Urinary bladder (tissue), 4 donors: Measurements from ENCODE around the gene PRKD2. TPM values are rescaled to one million over a fixed set of nuclear protein-coding genes. Genes with fewer than 3 reads are reported as not detected.

ENCODE experiments used
- DNase-seq: peaks from one replicate; pipeline ENCODE4 v3.0.0-alpha.2; 2015; ENCODE audit errors: extremely low spot score
- H3K27ac ChIP-seq: one replicate; pipeline ENCODE4 v1.5.1; 2013; ENCODE audit warnings: low read depth, mild to moderate bottlenecking, moderate library complexity
- H3K36me3 ChIP-seq: one replicate; pipeline ENCODE4 v1.6.1; 2013; ENCODE audit warnings: mild to moderate bottlenecking, moderate library complexity; ENCODE audit not compliant: insufficient read depth
- H3K4me1 ChIP-seq: one replicate; pipeline ENCODE4 v1.6.1; 2013; ENCODE audit warnings: mild to moderate bottlenecking, moderate library complexity; ENCODE audit not compliant: insufficient read depth
- H3K4me3 ChIP-seq: one replicate; pipeline ENCODE4 v1.5.1; 2013; ENCODE audit warnings: low read depth, low read length
- WGBS: extraction: QIAGEN DNeasy Blood & Tissue Kit; methylation state at CpG from one replicate; pipeline ENCODE4 v1.1.7; 2013; 5-methylcytosine and 5-hydroxymethylcytosine counted together
- polyA plus RNA-seq: library from polyadenylated mRNA; stranded (reverse); fragments of 200-250 nt; gene quantifications from one replicate; pipeline ENCODE4 v1.2.3, GENCODE V29; 2013
- total RNA-seq: library from RNA; depleted of rRNA; stranded (reverse); fragments of >200 nt; gene quantifications from one replicate; pipeline ENCODE4 v1.2.3, GENCODE V29; 2014
- donor health status: healthy with polysubstance abuse.
- donor health status: healthy.

Gene PRKD2
- total and polyA plus RNA-seq, 2 donors, result 12.1 to 29.9 TPM

GRCh38 chr19:46748325-46749109, 31.6 kb upstream of the PRKD2 start:
- Histone ChIP-seq H3K4me1 (no peaks in the 10 kb centered on the region), H3K36me3 (no peaks in the 10 kb centered on the region), H3K27ac (no peak overlapping the region), H3K4me3 (no peak overlapping the region)
- WGBS, result 88% methylated on average over 21 of the region's 21 CpGs
- DNase-seq, result no peak

GRCh38 chr19:46746281-46747057, 29.6 kb upstream of the PRKD2 start, which contains the start of gene STRN4:
STRN4 (minus strand) TSS chr19:46746450; CDS start chr19:46746430, 20 bp downstream.
- H3K27ac ChIP-seq, result peak within 1 kb of the TSS; percentile 83
- no peaks in the 10 kb centered on the region for H3K36me3 ChIP-seq
- H3K4me1 ChIP-seq, result no peaks in the 10 kb centered on the region
- peak within 1 kb of the TSS; percentile 98 for H3K4me3 ChIP-seq
- WGBS, result under 1% methylated on average over 65 of the region's 74 CpGs
- DNase-seq, result no peak

GRCh38 chr19:46745521-46746280, 28.8 kb upstream of the PRKD2 start, which contains the start of gene FKRP:
FKRP (plus strand) TSS chr19:46746057; CDS start chr19:46755451, 9,394 bp downstream.
- no peaks in the 10 kb centered on the region for H3K4me1 ChIP-seq
- under 1% methylated on average over 66 of the region's 68 CpGs for WGBS

GRCh38 chr19:46745030-46745429, 28.1 kb upstream of the PRKD2 start:
- no peak for DNase-seq
- Histone ChIP-seq H3K27ac (no peak overlapping the region), H3K4me3 (peak overlapping the region; percentile 98), H3K36me3 (no peaks in the 10 kb centered on the region), H3K4me1 (no peaks in the 10 kb centered on the region)
- whole genome bisulfite sequencing, result 13% methylated on average over 8 of the region's 8 CpGs

More at GRCh38 chr19:46745521-46746280, 28.8 kb upstream of the PRKD2 start, which contains the start of gene FKRP:
- Histone ChIP-seq H3K27ac (peak within 1 kb of the TSS; percentile 83), H3K4me3 (peak within 1 kb of the TSS; percentile 98), H3K36me3 (no peaks in the 10 kb centered on the region)
- no peak for DNase-seq

- 84% methylated on average over 12 of the region's 12 CpGs for WGBS
- Histone ChIP-seq H3K27ac (no peak overlapping the region), H3K36me3 (no peaks in the 10 kb centered on the region), H3K4me3 (no peak overlapping the region), H3K4me1 (no peaks in the 10 kb centered on the region)
- DNase-seq, result no peak
These were observed 27.2 kb upstream of the PRKD2 start for GRCh38 chr19:46744005-46744691.

GRCh38 chr19:46742926-46743480, 26.1 kb upstream of the PRKD2 start:
- WGBS, result 81% methylated on average over 4 of the region's 4 CpGs
- no peak overlapping the region for H3K4me3 ChIP-seq

GRCh38 chr19:46741447-46741846, 24.5 kb upstream of the PRKD2 start:
- Histone ChIP-seq H3K27ac (no peak overlapping the region), H3K4me1 (no peaks in the 10 kb centered on the region)

More at GRCh38 chr19:46742926-46743480, 26.1 kb upstream of the PRKD2 start:
- no peak overlapping the region for H3K27ac ChIP-seq
- DNase-seq, result no peak
- no peaks in the 10 kb centered on the region for H3K4me1 ChIP-seq
- H3K36me3 ChIP-seq, result no peaks in the 10 kb centered on the region

GRCh38 chr19:46739290-46739771, 22.4 kb upstream of the PRKD2 start:
- DNase-seq, result no peak
- no peaks in the 10 kb centered on the region for H3K4me1 ChIP-seq
- no peak overlapping the region for H3K27ac ChIP-seq
- no peak overlapping the region for H3K4me3 ChIP-seq
- WGBS, result 35% methylated on average over 14 of the region's 14 CpGs
- peaks cover 3% of the 10 kb centered on the region for H3K36me3 ChIP-seq

More at GRCh38 chr19:46741447-46741846, 24.5 kb upstream of the PRKD2 start:
- 80% methylated on average over 17 of the region's 17 CpGs for WGBS
- DNase-seq, result no peak
- Histone ChIP-seq H3K36me3 (peaks cover 3% of the 10 kb centered on the region), H3K4me3 (no peak overlapping the region)

GRCh38 chr19:46737761-46738171, 20.9 kb upstream of the PRKD2 start:
- Histone ChIP-seq H3K4me1 (no peaks in the 10 kb centered on the region), H3K36me3 (peaks cover 3% of the 10 kb centered on the region), H3K4me3 (no peak overlapping the region), H3K27ac (no peak overlapping the region)
- DNase-seq, result no peak
- WGBS, result 79% methylated on average over 19 of the region's 19 CpGs

- Histone ChIP-seq H3K27ac (no peak overlapping the region), H3K4me3 (no peak overlapping the region), H3K4me1 (no peaks in the 10 kb centered on the region), H3K36me3 (peaks cover 3% of the 10 kb centered on the region)
- no peak for DNase-seq
- 76% methylated on average over 7 of the region's 7 CpGs for WGBS
These were observed 20.4 kb upstream of the PRKD2 start for GRCh38 chr19:46737298-46737654.

- H3K36me3 ChIP-seq, result peaks cover 3% of the 10 kb centered on the region
- no peak overlapping the region for H3K4me3 ChIP-seq
- H3K4me1 ChIP-seq, result no peaks in the 10 kb centered on the region
- DNase-seq, result no peak
- H3K27ac ChIP-seq, result no peak overlapping the region
- 60% methylated on average over 22 of the region's 22 CpGs for WGBS
These were observed 19.8 kb upstream of the PRKD2 start for GRCh38 chr19:46736531-46737297.

GRCh38 chr19:46733690-46734292, 16.9 kb upstream of the PRKD2 start:
- 86% methylated on average over 11 of the region's 11 CpGs for WGBS
- H3K4me1 ChIP-seq, result no peaks in the 10 kb centered on the region
- H3K36me3 ChIP-seq, result peaks cover 5% of the 10 kb centered on the region
- no peak overlapping the region for H3K27ac ChIP-seq
- no peak for DNase-seq
- H3K4me3 ChIP-seq, result no peak overlapping the region
